GM13976 (cell line): ENCODE results near the gene CLECL1.
"Not testable (repeated sequence)": the region's sequence is repeated elsewhere in the genome, so short reads cannot be mapped to it uniquely, and the experiment has no call there.

ENCODE experiments used
- DNase-seq: peaks from one replicate; pipeline ENCODE4 v3.0.0; 2012; ENCODE audit warnings: low spot score
- CTCF ChIP-seq: IDR thresholded peaks from 2 replicates; pipeline ENCODE4 v1.5.1; 2012; ENCODE audit warnings: borderline replicate concordance, mild to moderate bottlenecking; ENCODE audit not compliant: insufficient read depth; ENCODE audit errors: extremely low read depth, missing control alignments, control extremely low read depth
- in situ Hi-C: fragments of 300-500 bp; cut with MboI; formaldehyde crosslinking; loops from one replicate; pipeline ENCODE4 v1.12.0; 2022; ENCODE audit warnings: low sequenced_read_pairs, mixed read lengths, inconsistent platforms; ENCODE audit not compliant: unreplicated experiment

CLECL1 gene

GRCh38 chr12:9745199-9745598 is 12.3 kb upstream of the CLECL1 start:
- in situ Hi-C loops = loop anchor here (5.0 to 10.0 kb wide), 2 partner anchors 57 to 180 kb away; no protein-coding TSS in a partner anchor
- no peak for TF ChIP-seq CTCF
- DNase-seq = no peak

GRCh38 chr12:9742661-9743060 is 9.8 kb upstream of the CLECL1 start:
- no peak for DNase-seq
- no peak for TF ChIP-seq CTCF
- in situ Hi-C loops = loop anchor here (10.0 kb wide), 1 partner anchor 182 kb away; no protein-coding TSS in a partner anchor

- TF ChIP-seq CTCF = no peak
- in situ Hi-C loops = loop anchor here (10.0 kb wide), 1 partner anchor 183 kb away; no protein-coding TSS in a partner anchor
- DNase-seq = peak; percentile 48
Observed at GRCh38 chr12:9741726-9742125, 8.8 kb upstream of the CLECL1 start.

GRCh38 chr12:9740106-9740750 is 7.3 kb upstream of the CLECL1 start:
- no peak for DNase-seq
- TF ChIP-seq CTCF = no peak
- in situ Hi-C loops = loop anchor here (10.0 kb wide), 1 partner anchor 185 kb away; no protein-coding TSS in a partner anchor

GRCh38 chr12:9739404-9740105 is 6.7 kb upstream of the CLECL1 start:
- DNase-seq = not testable (repeated sequence)
- in situ Hi-C loops = loop anchor here (10.0 kb wide), 1 partner anchor 185 kb away; no protein-coding TSS in a partner anchor

GRCh38 chr12:9738905-9739304 is 6.0 kb upstream of the CLECL1 start:
- DNase-seq, in situ Hi-C loops: not testable (repeated sequence)

- DNase-seq = no peak
- no peak for TF ChIP-seq CTCF
- in situ Hi-C loops = no loop called here
Observed at GRCh38 chr12:9736936-9737705, 4.2 kb upstream of the CLECL1 start.
